Measurements from ENCODE around the gene TAAR6.

TAAR6 gene, protein sequence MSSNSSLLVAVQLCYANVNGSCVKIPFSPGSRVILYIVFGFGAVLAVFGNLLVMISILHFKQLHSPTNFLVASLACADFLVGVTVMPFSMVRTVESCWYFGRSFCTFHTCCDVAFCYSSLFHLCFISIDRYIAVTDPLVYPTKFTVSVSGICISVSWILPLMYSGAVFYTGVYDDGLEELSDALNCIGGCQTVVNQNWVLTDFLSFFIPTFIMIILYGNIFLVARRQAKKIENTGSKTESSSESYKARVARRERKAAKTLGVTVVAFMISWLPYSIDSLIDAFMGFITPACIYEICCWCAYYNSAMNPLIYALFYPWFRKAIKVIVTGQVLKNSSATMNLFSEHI

DNA sequence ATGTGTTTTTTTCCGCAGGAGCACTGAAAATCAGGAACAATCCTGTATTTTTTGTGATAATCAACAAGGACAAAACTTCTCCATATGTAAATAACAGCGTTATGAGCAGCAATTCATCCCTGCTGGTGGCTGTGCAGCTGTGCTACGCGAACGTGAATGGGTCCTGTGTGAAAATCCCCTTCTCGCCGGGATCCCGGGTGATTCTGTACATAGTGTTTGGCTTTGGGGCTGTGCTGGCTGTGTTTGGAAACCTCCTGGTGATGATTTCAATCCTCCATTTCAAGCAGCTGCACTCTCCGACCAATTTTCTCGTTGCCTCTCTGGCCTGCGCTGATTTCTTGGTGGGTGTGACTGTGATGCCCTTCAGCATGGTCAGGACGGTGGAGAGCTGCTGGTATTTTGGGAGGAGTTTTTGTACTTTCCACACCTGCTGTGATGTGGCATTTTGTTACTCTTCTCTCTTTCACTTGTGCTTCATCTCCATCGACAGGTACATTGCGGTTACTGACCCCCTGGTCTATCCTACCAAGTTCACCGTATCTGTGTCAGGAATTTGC lies at the start of gene TAAR6:
TSS of gene TAAR6 (plus strand) at position 102 of the 557 bp plus-strand sequence. CDS start at position 102, 0 bp downstream.
- DNase-seq (ENCODE audit: low read depth in 2 of 2) = no peak
- no peak within 1 kb of the TSS for H3K4me3 ChIP-seq (replicated peaks in 1 of 2; ENCODE audit: low read depth in 2 of 2, low read length in 2 of 2)
- TF ChIP-seq, protein P1, sequence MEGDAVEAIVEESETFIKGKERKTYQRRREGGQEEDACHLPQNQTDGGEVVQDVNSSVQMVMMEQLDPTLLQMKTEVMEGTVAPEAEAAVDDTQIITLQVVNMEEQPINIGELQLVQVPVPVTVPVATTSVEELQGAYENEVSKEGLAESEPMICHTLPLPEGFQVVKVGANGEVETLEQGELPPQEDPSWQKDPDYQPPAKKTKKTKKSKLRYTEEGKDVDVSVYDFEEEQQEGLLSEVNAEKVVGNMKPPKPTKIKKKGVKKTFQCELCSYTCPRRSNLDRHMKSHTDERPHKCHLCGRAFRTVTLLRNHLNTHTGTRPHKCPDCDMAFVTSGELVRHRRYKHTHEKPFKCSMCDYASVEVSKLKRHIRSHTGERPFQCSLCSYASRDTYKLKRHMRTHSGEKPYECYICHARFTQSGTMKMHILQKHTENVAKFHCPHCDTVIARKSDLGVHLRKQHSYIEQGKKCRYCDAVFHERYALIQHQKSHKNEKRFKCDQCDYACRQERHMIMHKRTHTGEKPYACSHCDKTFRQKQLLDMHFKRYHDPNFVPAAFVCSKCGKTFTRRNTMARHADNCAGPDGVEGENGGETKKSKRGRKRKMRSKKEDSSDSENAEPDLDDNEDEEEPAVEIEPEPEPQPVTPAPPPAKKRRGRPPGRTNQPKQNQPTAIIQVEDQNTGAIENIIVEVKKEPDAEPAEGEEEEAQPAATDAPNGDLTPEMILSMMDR (IDR thresholded peaks at IDR 0.05; ENCODE audit: low read depth, low read length) = no peak

DNA sequence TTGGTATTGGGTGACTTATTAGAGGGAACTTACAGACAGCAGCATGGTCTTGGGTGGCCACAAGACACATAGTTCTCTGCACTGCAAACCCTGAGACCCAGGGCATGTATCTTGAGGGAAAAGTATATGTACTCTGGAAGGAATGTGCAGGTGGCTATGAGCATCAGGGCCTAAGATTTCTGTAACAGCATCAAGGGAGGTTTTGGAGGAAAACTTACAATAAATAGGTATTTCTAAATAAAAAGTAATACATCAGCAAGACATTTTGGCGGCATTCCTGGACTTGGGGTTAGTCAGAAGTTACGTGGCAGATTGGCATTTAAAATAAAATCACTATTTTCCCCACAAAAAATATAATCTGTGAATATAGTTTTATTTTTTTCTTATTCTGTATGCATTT lies 49.2 kb upstream of the TAAR6 start:
- DNase-seq (ENCODE audit: low read depth in 2 of 2) = peak in 1 of 2 donors; percentile 69
- no peak overlapping the region for H3K4me3 ChIP-seq (replicated peaks in 1 of 2; ENCODE audit: low read depth in 2 of 2, low read length in 2 of 2)
- TF ChIP-seq, protein P1 (IDR thresholded peaks at IDR 0.05; ENCODE audit: low read depth, low read length) = no peak

DNA sequence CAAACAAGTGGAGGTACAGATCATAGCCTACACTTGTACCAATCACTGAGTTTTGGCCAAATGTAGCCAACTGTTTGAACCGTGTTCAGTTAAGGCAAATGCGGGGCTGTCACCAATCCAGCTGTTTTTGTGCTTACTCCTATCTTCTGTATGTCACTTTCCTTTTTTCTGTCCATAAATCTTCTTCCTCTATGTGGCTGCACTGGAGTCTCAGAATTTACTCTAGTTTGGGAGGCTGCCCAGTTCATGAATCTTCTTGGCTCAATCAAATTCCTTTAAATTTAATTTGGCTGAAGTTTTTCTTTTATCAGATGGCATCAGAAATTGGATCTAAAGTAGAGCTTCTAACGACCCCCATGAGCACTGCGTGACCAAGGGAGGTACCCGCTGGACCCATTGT lies 45.5 kb upstream of the TAAR6 start:
- no peak for DNase-seq (ENCODE audit: low read depth in 2 of 2)
- no peak overlapping the region for H3K4me3 ChIP-seq (replicated peaks in 1 of 2; ENCODE audit: low read depth in 2 of 2, low read length in 2 of 2)
- TF ChIP-seq, protein P1 (IDR thresholded peaks at IDR 0.05; ENCODE audit: low read depth, low read length) = no peak

DNA sequence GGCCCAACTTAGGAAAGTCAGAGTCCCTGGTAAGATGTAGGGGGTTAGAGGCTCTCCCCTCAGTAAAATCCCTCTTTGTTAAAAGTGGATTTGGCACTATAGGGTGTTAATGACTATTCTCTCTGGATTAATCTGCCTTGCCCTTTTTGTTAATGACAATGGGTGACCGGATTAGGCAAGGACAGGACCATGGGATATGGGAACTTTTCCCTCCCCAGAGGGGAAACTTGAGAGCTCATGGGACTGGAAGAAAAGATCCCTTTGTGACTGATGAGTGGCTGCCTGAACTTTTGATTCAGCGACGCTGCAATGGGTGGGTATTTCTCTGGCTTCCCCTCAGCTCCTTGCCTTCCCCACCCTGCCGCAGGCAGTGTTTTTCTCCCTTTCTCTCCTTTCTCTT lies 44.3 kb upstream of the TAAR6 start:
- TF ChIP-seq, protein P1 (IDR thresholded peaks at IDR 0.05; ENCODE audit: low read depth, low read length) = no peak
- no peak for DNase-seq (ENCODE audit: low read depth in 2 of 2)
- no peak overlapping the region for H3K4me3 ChIP-seq (replicated peaks in 1 of 2; ENCODE audit: low read depth in 2 of 2, low read length in 2 of 2)

DNA sequence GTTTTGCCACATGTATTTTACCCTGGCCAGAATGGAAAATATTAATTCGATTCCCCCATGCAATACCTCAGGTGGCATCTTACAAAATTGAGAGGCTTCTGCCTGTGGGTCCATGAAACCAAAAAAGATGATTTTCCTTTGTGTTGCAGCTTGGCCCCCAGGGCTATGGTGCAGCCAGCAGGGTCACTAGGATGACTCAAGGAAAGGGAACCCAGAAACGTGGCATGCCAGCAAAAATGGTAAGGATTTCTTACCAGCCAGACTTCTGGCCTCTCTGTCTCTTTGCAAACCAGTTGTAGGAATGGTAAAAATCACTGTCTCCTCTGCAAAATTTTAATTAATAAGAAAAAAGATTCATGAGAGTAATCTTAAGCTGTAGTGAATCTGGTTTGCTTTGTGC lies 43.7 kb upstream of the TAAR6 start:
- no peak for DNase-seq (ENCODE audit: low read depth in 2 of 2)
- H3K4me3 ChIP-seq (replicated peaks in 1 of 2; ENCODE audit: low read depth in 2 of 2, low read length in 2 of 2) = no peak overlapping the region
- TF ChIP-seq, protein P1 (IDR thresholded peaks at IDR 0.05; ENCODE audit: low read depth, low read length) = no peak

DNA sequence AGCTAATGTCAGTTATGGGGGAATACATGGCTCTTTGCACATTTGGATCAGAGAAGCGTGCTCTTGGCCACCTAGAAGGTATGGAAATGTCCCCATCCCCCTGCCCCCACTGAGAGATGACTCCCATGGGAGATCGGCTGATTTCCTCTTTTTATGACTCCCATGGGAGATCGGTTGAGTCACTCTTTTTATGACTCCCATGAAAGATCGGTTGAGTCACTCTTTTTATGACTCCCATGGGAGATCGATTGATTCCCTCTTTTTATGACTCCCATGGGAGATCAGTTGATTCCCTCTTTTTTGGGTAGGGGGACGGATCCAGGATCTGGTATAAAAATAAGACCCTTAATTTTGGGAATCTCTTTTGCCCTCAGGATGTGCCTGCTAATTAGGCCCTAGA lies 42.3 kb upstream of the TAAR6 start:
- TF ChIP-seq, protein P1 (IDR thresholded peaks at IDR 0.05; ENCODE audit: low read depth, low read length) = no peak

More for the DNA sequence above, 42.3 kb upstream of the TAAR6 start:
- H3K4me3 ChIP-seq (replicated peaks in 1 of 2; ENCODE audit: low read depth in 2 of 2, low read length in 2 of 2) = no peak overlapping the region
- DNase-seq (ENCODE audit: low read depth in 2 of 2) = peak in 1 of 2 donors; percentile 59

Data from cardiac fibroblast (primary cell).